Rectal smooth muscle tissue (tissue), 1 donor: ENCODE measurements around the gene ROGDI.
"Not testable (repeated sequence)": the region's sequence is repeated elsewhere in the genome, so short reads cannot be mapped to it uniquely, and the experiment has no call there.

Experiments used
- H3K27ac ChIP-seq: one replicate; pipeline ENCODE4 v1.7.0; 2013; ENCODE audit warnings: low read depth, low read length, inconsistent platforms
- H3K27me3 ChIP-seq: one replicate; pipeline ENCODE4 v1.7.0; 2013; ENCODE audit warnings: low read length; ENCODE audit not compliant: control insufficient read depth, insufficient read depth
- H3K36me3 ChIP-seq: one replicate; pipeline ENCODE4 v1.7.0; 2013; ENCODE audit warnings: low read length; ENCODE audit not compliant: control insufficient read depth, insufficient read depth
- H3K4me1 ChIP-seq: one replicate; pipeline ENCODE4 v1.7.0; 2013; ENCODE audit warnings: low read length; ENCODE audit not compliant: control insufficient read depth, insufficient read depth
- H3K4me3 ChIP-seq: one replicate; pipeline ENCODE4 v1.7.0; 2013; ENCODE audit warnings: low read length
- H3K9ac ChIP-seq: one replicate; pipeline ENCODE4 v1.7.0; 2013; ENCODE audit warnings: low read length

ROGDI gene

GRCh38 chr16:4784444-4784987 is 17.9 kb downstream of the ROGDI start:
- H3K36me3 ChIP-seq, H3K27ac ChIP-seq, H3K27me3 ChIP-seq, H3K9ac ChIP-seq, H3K4me1 ChIP-seq, H3K4me3 ChIP-seq: not testable (repeated sequence)

GRCh38 chr16:4783951-4784336 is 18.5 kb downstream of the ROGDI start:
- H3K9ac ChIP-seq, result no peak overlapping the region
- H3K27me3 ChIP-seq, result peaks cover 3% of the 10 kb centered on the region
- no peaks in the 10 kb centered on the region for H3K36me3 ChIP-seq
- H3K4me3 ChIP-seq, result no peak overlapping the region
- no peak overlapping the region for H3K27ac ChIP-seq
- H3K4me1 ChIP-seq, result no peaks in the 10 kb centered on the region

GRCh38 chr16:4783251-4783950 is 19.0 kb downstream of the ROGDI start:
- peaks cover 3% of the 10 kb centered on the region for H3K27me3 ChIP-seq
- no peaks in the 10 kb centered on the region for H3K36me3 ChIP-seq
- no peaks in the 10 kb centered on the region for H3K4me1 ChIP-seq
- H3K4me3 ChIP-seq, result no peak overlapping the region
- H3K27ac ChIP-seq, result no peak overlapping the region
- H3K9ac ChIP-seq, result no peak overlapping the region

GRCh38 chr16:4780235-4780634 is 22.2 kb downstream of the ROGDI start:
- Histone ChIP-seq H3K9ac (no peak overlapping the region), H3K4me1 (no peaks in the 10 kb centered on the region), H3K36me3 (no peaks in the 10 kb centered on the region), H3K4me3 (no peak overlapping the region), H3K27ac (no peak overlapping the region), H3K27me3 (no peaks in the 10 kb centered on the region)

DNA sequence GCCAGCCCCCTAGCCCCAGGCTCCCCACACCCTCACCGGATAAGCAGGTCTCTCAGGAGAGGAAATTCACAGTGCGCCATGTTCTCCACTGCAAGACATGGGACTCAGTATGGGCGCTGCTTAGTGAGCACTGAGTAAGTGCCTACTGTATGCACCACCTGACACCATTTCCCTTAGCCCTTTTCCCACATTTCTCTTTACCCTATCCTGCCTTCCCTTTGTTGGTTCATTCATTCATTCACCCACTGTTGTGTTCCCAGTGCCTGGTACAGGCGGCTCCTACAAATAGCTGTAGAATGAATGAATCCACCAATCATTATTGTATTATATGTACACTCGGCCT is 24.4 kb downstream of the ROGDI start:
- H3K4me1 ChIP-seq, result no peaks in the 10 kb centered on the region
- H3K4me3 ChIP-seq, result no peak overlapping the region
- H3K27ac ChIP-seq, result no peak overlapping the region
- H3K36me3 ChIP-seq, result no peaks in the 10 kb centered on the region
- H3K9ac ChIP-seq, result no peak overlapping the region
- no peaks in the 10 kb centered on the region for H3K27me3 ChIP-seq

GRCh38 chr16:4777339-4778049 is 24.9 kb downstream of the ROGDI start:
- H3K27me3 ChIP-seq, result no peaks in the 10 kb centered on the region
- no peaks in the 10 kb centered on the region for H3K36me3 ChIP-seq
- no peak overlapping the region for H3K27ac ChIP-seq
- no peak overlapping the region for H3K9ac ChIP-seq
- H3K4me1 ChIP-seq, result no peaks in the 10 kb centered on the region
- no peak overlapping the region for H3K4me3 ChIP-seq

DNA sequence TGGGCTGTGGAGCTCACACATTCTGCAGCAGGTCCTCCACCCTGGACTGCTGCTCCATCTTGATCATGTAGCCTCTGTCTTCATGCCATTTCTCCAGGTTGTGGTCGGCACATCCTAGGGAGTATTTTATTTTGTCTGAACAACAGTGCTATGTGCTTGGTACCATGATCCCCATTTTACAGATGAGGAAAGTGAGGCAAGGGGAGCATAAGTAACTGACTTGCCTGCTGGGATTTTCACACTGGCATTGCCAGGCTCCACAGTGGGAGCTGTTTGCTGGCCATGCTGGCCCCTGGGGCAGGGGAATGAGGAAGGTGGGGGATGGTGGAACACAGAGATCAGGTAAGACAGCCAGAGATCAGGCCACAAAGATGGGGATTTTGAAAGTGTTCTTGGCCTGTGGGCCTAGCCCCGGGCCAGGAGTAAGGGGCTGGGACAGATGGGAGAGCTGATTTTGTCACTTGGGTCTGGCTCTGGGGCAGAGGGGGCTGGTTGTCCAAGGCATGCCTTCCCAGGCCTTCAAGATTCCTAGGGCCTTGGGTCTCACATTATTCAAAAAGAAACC is 26.2 kb downstream of the ROGDI start:
- H3K4me3 ChIP-seq, result no peak overlapping the region
- no peak overlapping the region for H3K27ac ChIP-seq
- no peaks in the 10 kb centered on the region for H3K27me3 ChIP-seq
- H3K36me3 ChIP-seq, result no peaks in the 10 kb centered on the region
- H3K9ac ChIP-seq, result no peak overlapping the region
- no peaks in the 10 kb centered on the region for H3K4me1 ChIP-seq

DNA sequence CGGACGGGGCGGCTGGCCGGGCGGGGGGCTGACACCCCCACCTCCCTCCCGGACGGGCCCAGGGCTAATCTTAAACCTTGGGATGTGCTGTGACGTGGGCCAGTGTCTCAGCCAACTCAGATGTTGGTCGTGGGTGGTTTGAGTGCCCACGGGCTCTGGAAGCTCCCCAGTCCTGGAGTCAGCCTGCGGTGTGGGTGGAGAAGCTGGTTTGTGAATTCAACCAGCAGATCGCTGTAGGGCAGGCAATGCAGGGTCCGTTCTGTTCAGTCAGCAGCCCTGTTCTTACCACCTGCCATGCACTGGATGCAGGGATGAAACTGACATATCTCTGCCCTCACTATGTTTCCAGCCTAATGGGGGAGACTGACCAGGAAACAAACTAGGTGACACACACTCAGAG is 27.4 kb downstream of the ROGDI start:
- no peaks in the 10 kb centered on the region for H3K36me3 ChIP-seq
- no peaks in the 10 kb centered on the region for H3K27me3 ChIP-seq
- no peaks in the 10 kb centered on the region for H3K4me1 ChIP-seq
- no peak overlapping the region for H3K27ac ChIP-seq
- no peak overlapping the region for H3K9ac ChIP-seq
- no peak overlapping the region for H3K4me3 ChIP-seq

DNA sequence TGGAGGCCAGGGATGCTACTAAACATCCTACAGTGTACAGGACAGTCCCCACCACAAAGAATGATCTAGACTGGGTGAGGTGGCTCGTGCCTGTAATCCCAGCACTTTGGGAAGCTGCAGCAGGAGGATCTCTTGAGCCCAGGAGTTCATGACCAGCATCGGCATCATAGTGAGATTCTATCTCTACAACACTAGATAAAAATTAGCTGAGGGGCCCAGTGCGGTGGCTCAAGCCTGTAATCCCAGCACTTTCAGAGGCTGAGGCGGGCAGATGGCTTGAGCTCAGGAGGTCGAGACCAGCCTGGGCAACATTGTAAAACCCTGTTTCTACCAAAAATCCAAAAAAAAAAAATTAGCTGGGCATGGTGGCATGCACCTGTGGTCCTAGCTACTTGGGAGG is 30.1 kb downstream of the ROGDI start:
- Histone ChIP-seq H3K36me3 (no peaks in the 10 kb centered on the region), H3K27me3 (no peaks in the 10 kb centered on the region), H3K9ac (no peak overlapping the region), H3K4me1 (peaks cover 4% of the 10 kb centered on the region), H3K4me3 (no peak overlapping the region), H3K27ac (no peak overlapping the region)

DNA sequence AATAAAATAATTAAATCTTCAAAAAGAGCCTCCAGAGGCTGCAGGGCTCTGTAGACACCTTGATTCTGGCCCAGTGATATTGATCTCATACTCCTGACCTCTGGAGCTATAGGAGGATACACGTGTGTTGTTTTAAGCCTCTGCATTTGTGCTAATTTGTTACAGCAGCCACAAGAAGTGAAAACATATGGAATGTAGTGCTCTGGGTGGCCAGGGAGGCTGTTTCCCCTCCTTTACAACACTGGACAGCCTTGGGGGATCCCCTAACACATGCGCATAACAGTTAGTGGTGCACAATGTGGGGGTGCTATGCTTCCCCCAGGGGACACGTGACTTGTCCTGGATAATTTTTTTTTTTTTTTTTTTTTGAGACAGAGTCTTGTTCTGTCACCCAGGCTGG is 30.8 kb downstream of the ROGDI start:
- Histone ChIP-seq H3K36me3 (no peaks in the 10 kb centered on the region), H3K27me3 (no peaks in the 10 kb centered on the region), H3K27ac (no peak overlapping the region), H3K4me1 (peaks cover 4% of the 10 kb centered on the region), H3K9ac (no peak overlapping the region), H3K4me3 (no peak overlapping the region)

- H3K9ac ChIP-seq, result no peak overlapping the region
- H3K4me1 ChIP-seq, result peaks cover 14% of the 10 kb centered on the region
- H3K4me3 ChIP-seq, result peak overlapping the region; percentile 71
- H3K27ac ChIP-seq, result no peak overlapping the region
- no peaks in the 10 kb centered on the region for H3K36me3 ChIP-seq
- no peaks in the 10 kb centered on the region for H3K27me3 ChIP-seq
Observed at GRCh38 chr16:4769306-4769638, 33.2 kb downstream of the ROGDI start.

DNA sequence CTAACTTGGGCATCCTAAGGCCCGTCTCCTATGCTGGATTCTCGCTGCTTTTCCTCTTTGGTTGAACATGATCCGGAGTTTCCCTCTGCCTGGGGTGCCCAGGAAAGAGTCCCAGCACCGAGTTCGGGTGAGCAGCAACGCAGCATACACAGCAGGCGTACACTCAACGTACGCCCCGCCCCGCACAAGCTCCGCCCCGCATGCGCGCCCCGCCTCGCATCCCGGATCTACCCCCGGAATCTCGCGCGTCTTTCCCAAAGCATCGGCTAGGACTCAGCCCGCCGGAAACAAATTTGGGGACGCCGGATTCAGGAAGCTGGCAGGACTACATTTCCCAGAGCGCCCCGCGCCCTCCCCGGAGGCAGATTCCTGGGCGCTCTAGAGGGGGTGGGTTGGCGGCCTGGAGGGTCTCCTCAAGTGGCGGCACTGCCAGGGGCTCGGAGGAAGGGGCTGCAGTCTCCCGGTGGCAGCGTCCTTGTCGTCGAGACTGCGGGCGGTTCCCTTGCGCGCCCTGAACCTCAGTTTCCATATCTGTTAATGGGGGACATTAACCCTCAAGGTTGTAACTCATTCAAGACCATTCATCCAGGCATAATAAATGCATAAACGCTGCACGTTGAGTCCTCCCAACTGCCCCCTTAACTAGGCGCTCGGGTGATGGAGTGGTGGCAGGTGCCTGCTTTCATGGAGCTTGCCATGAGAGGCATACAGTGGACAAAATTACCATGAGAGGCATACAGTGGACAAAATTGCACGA is 33.7 kb downstream of the ROGDI start:
- Histone ChIP-seq H3K27me3 (no peaks in the 10 kb centered on the region), H3K36me3 (peaks cover 4% of the 10 kb centered on the region), H3K4me1 (peaks cover 14% of the 10 kb centered on the region), H3K27ac (peak overlapping the region; percentile 68), H3K4me3 (peak overlapping the region; percentile 71), H3K9ac (peak overlapping the region; percentile 22)
